Thoracic aorta (tissue), 2 donors: ENCODE results near the gene HNRNPL. TPM values are rescaled to one million over a fixed set of nuclear protein-coding genes. Genes with fewer than 3 reads are reported as not detected.
"Not testable (repeated sequence)": the region's sequence is repeated elsewhere in the genome, so short reads cannot be mapped to it uniquely, and the experiment has no call there.

Source experiments
- ATAC-seq: fragments of 150-250 bp; one replicate; pipeline ENCODE4 v1.8.0; 2017; ENCODE audit warnings: low read depth; ENCODE audit not compliant: insufficient number of reproducible peaks, low FRiP score
- DNase-seq: peaks from one replicate; pipeline ENCODE4 v3.0.0-alpha.2; 2020; ENCODE audit warnings: low spot score
- H3K27ac ChIP-seq, 2 donors: fragments of 200-600 bp; sonication (generic); 1 replicate in 1 of 2; 2 replicates in 1 of 2; pipeline ENCODE4 v1.5.1; 2016; ENCODE audit warnings: mild to moderate bottlenecking in 2 of 2, moderate library complexity in 2 of 2
- H3K27me3 ChIP-seq: fragments of 200-600 bp; sonication (generic); replicated peaks from 2 replicates; pipeline ENCODE4 v1.6.0; 2016; ENCODE audit warnings: mild to moderate bottlenecking; ENCODE audit not compliant: insufficient read depth
- H3K36me3 ChIP-seq: fragments of 200-600 bp; sonication (generic); one replicate; pipeline ENCODE4 v1.5.1; 2016
- H3K4me1 ChIP-seq, 2 donors: fragments of 200-600 bp; sonication (generic); 1 replicate in 1 of 2; 2 replicates in 1 of 2; pipeline versions ENCODE4 v1.5.1 to v1.6.0; 2016; ENCODE audit warnings: low read depth in 2 of 2, mild to moderate bottlenecking in 1 of 2; ENCODE audit not compliant: control insufficient read depth in 1 of 2
- H3K4me3 ChIP-seq: fragments of 200-600 bp; sonication (generic); 2 replicates; pipeline ENCODE4 v1.5.1; 2016; ENCODE audit warnings: mild to moderate bottlenecking
- H3K9me3 ChIP-seq: fragments of 200-600 bp; sonication (generic); 2 replicates; pipeline ENCODE4 v1.5.1; 2016
- total RNA-seq, 2 donors: library from RNA; depleted of rRNA; stranded (reverse); fragments of >200 nt; gene quantifications; one replicate each; pipeline versions ENCODE4 v1.1.0 to v1.2.3, GENCODE V29; 2016
- TF ChIP-seq, protein P1 (sequence below): fragments of 200-600 bp; sonication (generic); IDR thresholded peaks from one replicate; pipeline ENCODE4 v1.5.1; 2019; ENCODE audit warnings: antibody characterized with exemption

The HNRNPL gene
- total RNA-seq, 2 donors from 2014 or later, result 153 to 167 TPM

DNA sequence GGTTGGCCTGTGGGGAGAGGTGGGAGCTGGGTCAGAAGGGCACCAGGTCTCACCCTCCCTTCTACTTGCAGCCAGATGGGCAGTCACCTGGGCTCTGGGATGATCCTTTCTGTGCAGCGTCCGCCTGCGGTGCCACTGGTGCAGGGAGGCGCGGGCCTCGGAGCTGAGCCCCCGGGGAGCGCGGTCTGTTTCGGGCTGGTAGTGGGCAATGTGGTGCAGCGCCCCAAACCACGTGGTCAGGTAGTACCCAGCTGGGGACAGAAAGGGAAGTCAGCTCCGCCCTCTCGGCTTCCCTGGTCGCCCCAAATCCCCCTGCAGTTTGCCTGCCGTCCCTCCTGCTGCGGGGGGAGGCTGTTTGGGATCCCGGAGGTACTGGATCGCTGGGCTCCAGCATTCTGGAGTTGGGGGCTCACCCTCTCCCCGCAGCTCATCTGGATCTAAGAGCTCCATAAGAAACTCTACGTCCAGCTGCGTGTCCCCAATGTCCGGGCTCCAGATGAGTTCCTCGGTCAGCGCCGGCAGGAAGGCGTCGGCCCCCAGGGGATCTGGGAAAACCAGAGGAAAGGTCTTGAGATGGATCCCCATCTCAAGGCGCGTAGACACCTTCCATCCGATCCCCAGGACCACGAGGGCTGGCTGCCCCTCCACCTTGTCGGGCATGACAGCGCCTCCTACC, 19.5 kb upstream of the HNRNPL start:
- Histone ChIP-seq H3K4me1 (peaks cover 0 to 10% of the 10 kb centered on the region in 2 donors), H3K27me3 (no peaks in the 10 kb centered on the region), H3K9me3 (no peaks in the 10 kb centered on the region), H3K27ac (no peak overlapping the region), H3K36me3 (no peaks in the 10 kb centered on the region), H3K4me3 (peak overlapping the region; percentile 69)
- ATAC-seq (no peak), DNase-seq (no peak)
- TF ChIP-seq, protein P1, sequence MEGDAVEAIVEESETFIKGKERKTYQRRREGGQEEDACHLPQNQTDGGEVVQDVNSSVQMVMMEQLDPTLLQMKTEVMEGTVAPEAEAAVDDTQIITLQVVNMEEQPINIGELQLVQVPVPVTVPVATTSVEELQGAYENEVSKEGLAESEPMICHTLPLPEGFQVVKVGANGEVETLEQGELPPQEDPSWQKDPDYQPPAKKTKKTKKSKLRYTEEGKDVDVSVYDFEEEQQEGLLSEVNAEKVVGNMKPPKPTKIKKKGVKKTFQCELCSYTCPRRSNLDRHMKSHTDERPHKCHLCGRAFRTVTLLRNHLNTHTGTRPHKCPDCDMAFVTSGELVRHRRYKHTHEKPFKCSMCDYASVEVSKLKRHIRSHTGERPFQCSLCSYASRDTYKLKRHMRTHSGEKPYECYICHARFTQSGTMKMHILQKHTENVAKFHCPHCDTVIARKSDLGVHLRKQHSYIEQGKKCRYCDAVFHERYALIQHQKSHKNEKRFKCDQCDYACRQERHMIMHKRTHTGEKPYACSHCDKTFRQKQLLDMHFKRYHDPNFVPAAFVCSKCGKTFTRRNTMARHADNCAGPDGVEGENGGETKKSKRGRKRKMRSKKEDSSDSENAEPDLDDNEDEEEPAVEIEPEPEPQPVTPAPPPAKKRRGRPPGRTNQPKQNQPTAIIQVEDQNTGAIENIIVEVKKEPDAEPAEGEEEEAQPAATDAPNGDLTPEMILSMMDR, result no peak

DNA sequence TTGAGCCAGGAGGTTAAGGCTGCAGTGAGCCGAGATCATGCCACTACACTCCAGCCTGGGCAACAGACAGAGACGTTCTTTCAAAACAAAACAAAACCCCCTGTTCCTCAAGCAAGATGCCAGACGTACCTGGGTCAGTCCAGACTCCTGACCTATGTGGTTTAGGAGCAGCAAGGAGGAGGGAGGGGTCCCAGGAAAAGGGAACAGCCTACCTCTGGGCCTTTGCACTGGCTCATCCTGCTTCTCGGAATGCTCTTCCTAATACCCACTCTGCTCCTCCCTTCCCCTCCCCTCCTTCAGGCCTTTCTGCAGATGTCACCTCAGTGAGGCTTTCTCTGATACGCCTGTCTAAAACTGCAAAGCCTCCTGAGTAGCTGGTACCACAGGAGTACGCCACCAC, 18.8 kb upstream of the HNRNPL start:
- no peak overlapping the region for H3K27ac ChIP-seq
- no peak for ATAC-seq
- DNase-seq, result no peak
- H3K4me3 ChIP-seq, result no peak overlapping the region
- peaks cover 0 to 10% of the 10 kb centered on the region in 2 donors for H3K4me1 ChIP-seq
- no peaks in the 10 kb centered on the region for H3K36me3 ChIP-seq
- H3K9me3 ChIP-seq, result no peaks in the 10 kb centered on the region
- no peaks in the 10 kb centered on the region for H3K27me3 ChIP-seq
- TF ChIP-seq, protein P1, result no peak

DNA sequence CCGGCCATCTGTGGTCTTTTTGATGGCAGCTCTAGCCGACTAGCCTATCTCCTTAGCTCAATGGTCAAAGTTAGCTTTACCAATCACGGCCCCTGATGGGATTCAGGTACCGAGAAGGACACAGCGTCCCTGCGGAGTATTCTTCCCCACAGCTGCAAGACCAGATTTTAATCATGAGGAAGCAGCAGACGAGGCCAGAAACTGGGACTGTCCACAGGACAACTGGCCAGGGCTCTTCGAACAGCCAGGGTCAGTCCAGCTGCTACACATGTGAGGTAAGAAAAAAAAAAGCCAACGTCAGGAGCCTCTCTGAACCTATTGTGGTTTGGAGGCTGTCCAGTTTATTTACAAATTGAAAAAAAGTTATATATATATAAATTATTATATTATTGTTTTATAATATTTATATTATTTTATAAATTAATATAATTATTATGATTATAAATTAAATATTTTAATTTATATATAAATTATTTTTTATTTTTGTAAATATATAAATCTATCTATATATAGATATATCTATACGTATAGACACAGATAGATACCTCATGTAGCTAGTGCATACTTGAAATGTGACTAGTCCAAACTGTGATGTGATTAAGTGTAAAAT, 17.5 kb upstream of the HNRNPL start:
- Histone ChIP-seq H3K9me3 (no peaks in the 10 kb centered on the region), H3K36me3 (no peaks in the 10 kb centered on the region), H3K27ac (no peak overlapping the region), H3K4me3 (no peak overlapping the region), H3K4me1 (peaks cover 0 to 10% of the 10 kb centered on the region in 2 donors), H3K27me3 (no peaks in the 10 kb centered on the region)
- TF ChIP-seq, protein P1, result no peak
- ATAC-seq (no peak), DNase-seq (no peak)

DNA sequence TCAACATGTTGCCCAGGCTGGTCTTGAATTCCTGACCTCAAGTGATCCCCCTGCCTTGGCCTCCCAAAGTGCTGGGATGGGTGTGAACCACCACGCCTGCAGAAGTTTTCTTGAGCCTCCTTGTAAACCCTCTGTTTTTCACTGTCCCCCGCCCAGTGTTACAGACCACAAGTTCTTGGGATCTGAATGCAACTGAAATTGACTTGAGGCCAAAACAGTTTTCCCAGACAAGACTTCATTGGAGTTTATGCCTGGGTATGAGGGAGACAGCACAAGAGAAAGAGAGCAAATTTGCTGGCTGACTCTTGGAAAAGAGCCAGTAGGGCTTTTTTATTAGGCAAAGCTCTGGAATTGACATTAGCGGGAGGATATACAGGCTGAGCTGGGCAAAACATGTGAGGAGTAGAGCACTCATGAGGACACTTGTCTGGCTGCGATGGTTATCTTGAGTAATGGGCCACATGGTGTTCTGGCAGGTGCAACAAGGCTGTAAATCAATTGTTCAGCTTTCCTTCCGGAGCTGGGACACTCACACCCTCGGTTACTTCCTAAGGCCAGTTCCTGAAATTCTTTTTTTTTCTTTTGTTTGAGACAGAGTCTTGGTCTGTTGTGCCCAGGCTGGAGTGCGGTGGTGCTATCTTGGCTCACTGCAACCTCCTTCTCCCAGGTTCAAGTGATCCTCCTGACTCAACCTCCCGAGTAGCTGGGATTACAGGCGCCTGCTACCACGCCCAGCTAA, 12.7 kb upstream of the HNRNPL start:
- H3K27ac ChIP-seq, result no peak overlapping the region
- no peaks in the 10 kb centered on the region for H3K36me3 ChIP-seq
- DNase-seq, result no peak
- ATAC-seq, result no peak
- no peaks in the 10 kb centered on the region for H3K27me3 ChIP-seq
- no peak overlapping the region for H3K4me3 ChIP-seq
- no peaks in the 10 kb centered on the region for H3K9me3 ChIP-seq
- TF ChIP-seq, protein P1, result no peak
- no peaks in the 10 kb centered on the region for H3K4me1 ChIP-seq

DNA sequence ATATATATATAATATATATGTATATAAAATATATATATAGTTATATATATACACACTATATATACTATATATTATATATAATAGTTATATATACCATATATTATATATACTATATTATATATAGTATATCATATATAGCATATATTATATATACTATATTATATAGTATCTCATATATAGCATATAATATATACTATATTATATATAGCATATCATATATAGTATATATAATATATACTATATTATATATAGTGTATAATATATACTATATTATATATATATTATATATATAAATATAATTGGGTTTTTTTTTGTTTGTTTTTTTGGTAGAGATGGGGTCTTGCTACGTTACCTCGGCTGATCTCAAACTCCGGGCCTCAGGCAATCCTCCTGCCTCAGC, 11.6 kb upstream of the HNRNPL start:
- no peaks in the 10 kb centered on the region for H3K9me3 ChIP-seq
- TF ChIP-seq, protein P1, result no peak
- DNase-seq (no peak), ATAC-seq (no peak)
- no peak overlapping the region for H3K27ac ChIP-seq
- H3K27me3 ChIP-seq, result no peaks in the 10 kb centered on the region
- no peak overlapping the region for H3K4me3 ChIP-seq
- H3K36me3 ChIP-seq, result no peaks in the 10 kb centered on the region
- no peaks in the 10 kb centered on the region for H3K4me1 ChIP-seq

DNA sequence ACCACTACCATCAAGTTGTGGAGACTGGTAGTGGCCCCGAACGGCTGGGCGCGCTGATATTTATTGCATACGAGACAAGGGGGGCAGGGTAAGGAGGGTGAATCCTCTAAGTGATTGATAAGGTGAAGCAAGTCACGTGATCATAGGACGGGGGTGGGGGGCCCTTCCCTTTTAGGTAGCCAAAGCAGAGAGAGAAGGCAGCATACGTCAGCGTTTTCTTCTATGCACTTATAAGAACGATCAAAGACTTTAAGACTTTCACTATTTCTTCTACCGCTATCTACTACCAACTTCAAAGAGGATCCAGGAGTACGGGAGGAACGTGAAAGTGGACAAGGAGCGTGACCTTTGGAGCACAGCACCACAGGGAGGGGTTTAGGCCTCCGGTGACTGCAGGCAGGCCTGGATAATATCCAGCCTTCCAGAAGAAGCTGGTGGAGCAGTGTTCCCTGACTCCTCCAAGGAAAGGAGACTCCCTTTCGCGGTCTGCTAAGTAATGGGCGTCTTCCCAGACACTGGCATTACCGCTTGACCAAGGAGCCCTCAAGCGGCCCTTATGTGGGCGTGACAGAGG, 9.9 kb upstream of the HNRNPL start:
- ATAC-seq, H3K27ac ChIP-seq, H3K9me3 ChIP-seq, H3K4me3 ChIP-seq, DNase-seq, H3K36me3 ChIP-seq, H3K27me3 ChIP-seq, H3K4me1 ChIP-seq: not testable (repeated sequence)
